Airway epithelial cell (primary cell): ENCODE measurements around the gene ADGRD1. TPM values are rescaled to one million over a fixed set of nuclear protein-coding genes. Genes with fewer than 3 reads are reported as not detected.

Experiments
- total RNA-seq: library from RNA; depleted of rRNA; stranded (reverse); fragments of >200 nt; gene quantifications from 2 replicates; pipeline ENCODE4 v1.2.3, GENCODE V29; 2015

Gene ADGRD1
- total RNA-seq, result not detected in 2 replicates

GRCh38 chr12:130953771-130954543 is at the start of gene ADGRD1:
ADGRD1 (plus strand) TSS chr12:130953907; CDS start chr12:130954466, 559 bp downstream.

Other genes with a start within 250 kb of the ADGRD1 start
- not detected in 2 replicates for gene RIMBP2, start 237.6 kb upstream of the ADGRD1 start, total RNA-seq
- 6.5 and 6.9 TPM in 2 replicates for gene STX2, start 114.7 kb upstream of the ADGRD1 start, total RNA-seq
- gene RAN, start 81.8 kb upstream of the ADGRD1 start, total RNA-seq, result 391 and 582 TPM in 2 replicates